Measurements from ENCODE around the gene EFCAB5.

The EFCAB5 gene

DNA sequence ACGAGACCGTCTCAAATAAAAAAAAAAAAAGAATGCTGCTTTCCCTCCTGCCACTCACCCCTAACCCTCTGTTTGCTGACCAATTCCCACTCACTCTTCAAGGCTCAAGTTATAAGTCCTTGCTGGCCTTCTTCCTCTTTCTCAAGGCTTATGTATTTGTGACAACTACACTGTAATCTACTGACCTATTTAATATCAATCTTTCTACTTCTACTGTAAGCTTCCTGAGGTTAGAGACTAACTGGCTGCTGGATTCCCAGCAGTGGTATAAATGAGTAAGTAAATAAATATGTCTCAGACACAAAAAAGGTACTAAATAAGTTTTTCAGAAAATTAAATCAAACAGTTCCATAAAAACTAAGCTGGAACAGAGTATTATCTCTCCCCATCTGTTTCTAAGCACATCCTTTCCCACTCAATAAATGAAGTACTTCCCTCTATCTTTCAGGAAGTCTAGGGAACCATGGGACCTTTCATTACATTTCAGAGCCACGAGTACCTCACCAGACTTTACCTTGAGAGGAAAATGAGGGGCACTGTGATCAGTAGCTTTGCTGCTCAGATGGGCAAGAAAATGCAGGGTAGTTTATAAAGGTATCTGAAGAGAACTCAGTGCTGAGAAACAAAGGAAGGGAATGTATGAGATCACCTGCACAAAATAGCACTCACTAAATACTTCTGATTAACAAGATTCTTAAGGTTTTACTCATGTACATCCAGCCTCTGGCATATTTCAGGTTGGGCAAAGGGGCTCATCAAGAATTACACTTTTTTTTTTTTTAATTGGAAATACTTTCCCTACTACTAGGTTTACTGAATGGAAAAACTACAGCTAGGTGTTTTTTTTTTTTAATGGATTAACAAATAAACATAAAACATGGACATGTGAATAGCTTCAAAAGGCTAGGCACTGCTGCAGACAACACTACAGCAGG is 22.2 kb upstream of the EFCAB5 start:
- H3K27ac ChIP-seq = no peak overlapping the region
- intact Hi-C loops (cut with DNase I; ENCODE audit: low total_unique reads) = no loop called here
- H3K4me1 ChIP-seq = peaks cover 0 to 5% (median 0%) of the 10 kb centered on the region in 4 donors
- DNase-seq = no peak
- TF ChIP-seq, protein P1, sequence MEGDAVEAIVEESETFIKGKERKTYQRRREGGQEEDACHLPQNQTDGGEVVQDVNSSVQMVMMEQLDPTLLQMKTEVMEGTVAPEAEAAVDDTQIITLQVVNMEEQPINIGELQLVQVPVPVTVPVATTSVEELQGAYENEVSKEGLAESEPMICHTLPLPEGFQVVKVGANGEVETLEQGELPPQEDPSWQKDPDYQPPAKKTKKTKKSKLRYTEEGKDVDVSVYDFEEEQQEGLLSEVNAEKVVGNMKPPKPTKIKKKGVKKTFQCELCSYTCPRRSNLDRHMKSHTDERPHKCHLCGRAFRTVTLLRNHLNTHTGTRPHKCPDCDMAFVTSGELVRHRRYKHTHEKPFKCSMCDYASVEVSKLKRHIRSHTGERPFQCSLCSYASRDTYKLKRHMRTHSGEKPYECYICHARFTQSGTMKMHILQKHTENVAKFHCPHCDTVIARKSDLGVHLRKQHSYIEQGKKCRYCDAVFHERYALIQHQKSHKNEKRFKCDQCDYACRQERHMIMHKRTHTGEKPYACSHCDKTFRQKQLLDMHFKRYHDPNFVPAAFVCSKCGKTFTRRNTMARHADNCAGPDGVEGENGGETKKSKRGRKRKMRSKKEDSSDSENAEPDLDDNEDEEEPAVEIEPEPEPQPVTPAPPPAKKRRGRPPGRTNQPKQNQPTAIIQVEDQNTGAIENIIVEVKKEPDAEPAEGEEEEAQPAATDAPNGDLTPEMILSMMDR (IDR thresholded peaks at IDR 0.05) = no peak
- H3K9me3 ChIP-seq = no peaks in the 10 kb centered on the region
- H3K36me3 ChIP-seq = no peaks in the 10 kb centered on the region
- H3K4me3 ChIP-seq = no peak overlapping the region
- no peaks in the 10 kb centered on the region for H3K27me3 ChIP-seq

DNA sequence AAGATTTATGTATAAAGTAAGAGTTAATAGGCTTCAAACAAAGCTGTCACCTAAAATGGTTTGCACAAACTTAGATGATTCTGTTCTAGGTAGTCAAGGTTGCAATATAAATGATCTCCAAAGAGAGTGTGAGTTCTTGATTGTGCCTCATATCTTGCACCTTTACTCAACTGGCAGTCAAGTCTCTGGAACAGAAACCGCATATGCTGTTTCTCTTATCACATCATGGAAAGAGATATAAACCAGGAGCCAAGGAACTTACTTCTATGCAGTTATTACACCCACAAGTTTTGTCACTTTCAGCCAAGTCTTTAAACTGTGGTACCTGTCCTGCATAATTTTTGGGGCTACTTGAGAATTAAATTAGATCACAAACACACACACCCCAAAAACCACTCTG is 16.6 kb upstream of the EFCAB5 start:
- Histone ChIP-seq H3K4me3 (no peak overlapping the region), H3K36me3 (no peaks in the 10 kb centered on the region), H3K27ac (no peak overlapping the region), H3K27me3 (no peaks in the 10 kb centered on the region), H3K9me3 (no peaks in the 10 kb centered on the region), H3K4me1 (peaks cover 0 to 10% (median 7%) of the 10 kb centered on the region in 4 donors)
- intact Hi-C loops (cut with DNase I; ENCODE audit: low total_unique reads) = no loop called here
- TF ChIP-seq, protein P1 (IDR thresholded peaks at IDR 0.05) = no peak
- no peak for DNase-seq

DNA sequence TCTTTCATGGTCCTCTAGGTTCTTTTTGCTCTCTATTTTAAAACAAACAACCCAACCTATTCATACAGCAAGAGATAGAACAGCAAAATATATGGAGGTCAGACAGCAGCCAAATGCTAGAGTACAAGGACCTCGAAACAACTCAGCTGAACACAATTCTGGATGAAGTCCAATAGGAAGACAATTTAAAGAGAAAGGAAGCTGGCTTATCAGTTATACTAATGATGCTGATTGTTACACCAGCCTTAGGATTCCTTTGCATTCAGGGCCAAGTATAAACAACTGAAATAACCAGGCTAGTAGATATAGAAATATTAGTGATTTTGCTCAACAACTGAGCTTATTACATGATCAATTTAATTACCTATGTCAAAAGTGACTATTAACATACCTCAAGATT is 13.9 kb upstream of the EFCAB5 start:
- Histone ChIP-seq H3K9me3 (no peaks in the 10 kb centered on the region), H3K27ac (no peak overlapping the region), H3K36me3 (no peaks in the 10 kb centered on the region), H3K27me3 (no peaks in the 10 kb centered on the region), H3K4me1 (peaks cover 0 to 21% (median 13%) of the 10 kb centered on the region in 4 donors), H3K4me3 (no peak overlapping the region)
- DNase-seq = no peak
- TF ChIP-seq, protein P1 (IDR thresholded peaks at IDR 0.05) = no peak
- intact Hi-C loops (cut with DNase I; ENCODE audit: low total_unique reads) = no loop called here

DNA sequence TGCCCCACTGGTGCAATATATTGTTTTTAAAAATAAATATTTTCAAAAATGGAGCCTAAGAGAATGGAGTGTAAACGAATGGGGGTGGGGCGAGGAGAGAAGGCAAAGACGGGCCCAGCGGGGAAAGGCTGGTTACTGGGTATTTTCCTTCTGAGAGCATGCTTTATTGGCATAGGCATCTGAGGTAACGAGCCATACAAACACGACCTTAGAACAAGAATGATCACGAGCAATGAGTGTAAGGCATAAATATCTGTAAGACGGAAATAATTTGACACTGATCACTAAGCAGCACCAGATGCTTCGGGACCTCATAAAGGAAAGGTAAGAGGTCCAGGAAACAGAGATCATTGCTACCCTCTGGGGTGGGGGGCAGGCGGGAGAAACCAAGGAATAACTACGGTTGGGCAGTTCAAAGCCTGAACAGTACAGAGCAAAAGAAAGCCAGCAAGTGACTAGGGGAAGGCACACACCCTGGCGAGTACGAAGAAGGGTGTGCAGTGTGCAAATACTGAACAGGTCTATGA is 12.4 kb upstream of the EFCAB5 start:
- TF ChIP-seq, protein P1 (IDR thresholded peaks at IDR 0.05) = no peak
- Histone ChIP-seq H3K4me3 (peak overlapping the region; percentile 77 to 98), H3K27me3 (no peaks in the 10 kb centered on the region), H3K4me1 (peaks cover 0 to 21% (median 13%) of the 10 kb centered on the region in 4 donors), H3K36me3 (no peaks in the 10 kb centered on the region), H3K9me3 (no peaks in the 10 kb centered on the region), H3K27ac (peak overlapping the region; percentile 84 to 88)
- intact Hi-C loops (cut with DNase I; ENCODE audit: low total_unique reads) = no loop called here
- DNase-seq = no peak

GRCh38 chr17:29929533-29930408 is 11.7 kb upstream of the EFCAB5 start, which contains the start of gene SSH2:
Gene SSH2 (minus strand): TSS chr17:29930228. CDS start chr17:29930000, 228 bp downstream.
- TF ChIP-seq, protein P1 (IDR thresholded peaks at IDR 0.05) = no peak

More at GRCh38 chr17:29929533-29930408, 11.7 kb upstream of the EFCAB5 start, which contains the start of gene SSH2:
- peak within 1 kb of the TSS; percentile 84 to 88 for H3K27ac ChIP-seq
- intact Hi-C loops (cut with DNase I; ENCODE audit: low total_unique reads) = loop anchor here (5.0 to 10.0 kb wide), 2 partner anchors 122 to 165 kb away; no protein-coding TSS in a partner anchor
- H3K9me3 ChIP-seq = no peaks in the 10 kb centered on the region
- no peaks in the 10 kb centered on the region for H3K27me3 ChIP-seq
- H3K4me1 ChIP-seq = peaks cover 0 to 21% (median 13%) of the 10 kb centered on the region in 4 donors
- DNase-seq = peak; percentile 73 to 87
- H3K36me3 ChIP-seq = no peaks in the 10 kb centered on the region
- H3K4me3 ChIP-seq = peak within 1 kb of the TSS; percentile 77 to 98

All from tibial artery (tissue), 4 donors.